RWPE1 (cell line): ENCODE results near the gene TCP11L2.
"Not testable (repeated sequence)": the region's sequence is repeated elsewhere in the genome, so short reads cannot be mapped to it uniquely, and the experiment has no call there.

Experiments
- CTCF ChIA-PET: fragments of 350-600 bp; sonication (Branson Sonifier 250); formaldehyde crosslinking; extraction: SDS; loops from one replicate; lab custom pipeline; 2021; lab: Yijun Ruan, JAX
- POLR2A ChIA-PET: fragments of 400-600 bp; formaldehyde crosslinking; extraction: SDS; loops from one replicate; lab custom pipeline; 2020; ENCODE audit warnings: antibody characterized with exemption; ENCODE audit not compliant: low non-redundant PET; lab: Yijun Ruan, JAX
- DNase-seq: peaks from one replicate; pipeline ENCODE4 v3.0.0; 2012; ENCODE audit warnings: low spot score
- H3K27ac ChIP-seq: fragments of 450-650 bp; 2 replicates; pipeline ENCODE4 v1.5.1; 2017
- CTCF ChIP-seq: fragments of 450-650 bp; conservative IDR thresholded peaks from 2 replicates; pipeline ENCODE4 v1.5.1; 2017; ENCODE audit warnings: low read depth, mild to moderate bottlenecking

TCP11L2 gene

GRCh38 chr12:106308121-106308520 is 5.6 kb downstream of the TCP11L2 start:
- POLR2A ChIA-PET = no interaction called here
- CTCF ChIA-PET = no interaction called here
- DNase-seq = no peak
- H3K27ac ChIP-seq = no peak overlapping the region
- TF ChIP-seq CTCF = no peak

DNA sequence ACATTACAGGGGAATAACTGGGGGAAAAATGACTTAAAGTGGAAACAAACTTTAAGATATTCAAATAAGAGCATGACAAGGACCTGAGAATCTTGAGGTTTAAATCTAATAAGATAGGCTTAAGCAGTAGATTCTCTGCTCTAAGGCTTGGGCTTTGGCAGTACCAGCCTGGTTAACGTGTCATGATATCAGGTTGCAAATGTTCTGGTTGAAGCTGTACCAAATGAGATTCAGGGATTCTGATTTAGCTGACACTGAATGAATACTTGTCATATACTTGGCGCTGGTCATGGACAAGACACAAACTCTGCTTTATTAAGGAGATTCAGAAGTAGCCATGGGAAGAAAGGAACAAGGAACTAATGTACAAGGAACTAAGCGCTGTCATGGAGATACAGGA is 6.1 kb downstream of the TCP11L2 start:
- no peak for TF ChIP-seq CTCF
- ChIA-PET POLR2A (no interaction called here), CTCF (no interaction called here)
- no peak overlapping the region for H3K27ac ChIP-seq
- DNase-seq = no peak

DNA sequence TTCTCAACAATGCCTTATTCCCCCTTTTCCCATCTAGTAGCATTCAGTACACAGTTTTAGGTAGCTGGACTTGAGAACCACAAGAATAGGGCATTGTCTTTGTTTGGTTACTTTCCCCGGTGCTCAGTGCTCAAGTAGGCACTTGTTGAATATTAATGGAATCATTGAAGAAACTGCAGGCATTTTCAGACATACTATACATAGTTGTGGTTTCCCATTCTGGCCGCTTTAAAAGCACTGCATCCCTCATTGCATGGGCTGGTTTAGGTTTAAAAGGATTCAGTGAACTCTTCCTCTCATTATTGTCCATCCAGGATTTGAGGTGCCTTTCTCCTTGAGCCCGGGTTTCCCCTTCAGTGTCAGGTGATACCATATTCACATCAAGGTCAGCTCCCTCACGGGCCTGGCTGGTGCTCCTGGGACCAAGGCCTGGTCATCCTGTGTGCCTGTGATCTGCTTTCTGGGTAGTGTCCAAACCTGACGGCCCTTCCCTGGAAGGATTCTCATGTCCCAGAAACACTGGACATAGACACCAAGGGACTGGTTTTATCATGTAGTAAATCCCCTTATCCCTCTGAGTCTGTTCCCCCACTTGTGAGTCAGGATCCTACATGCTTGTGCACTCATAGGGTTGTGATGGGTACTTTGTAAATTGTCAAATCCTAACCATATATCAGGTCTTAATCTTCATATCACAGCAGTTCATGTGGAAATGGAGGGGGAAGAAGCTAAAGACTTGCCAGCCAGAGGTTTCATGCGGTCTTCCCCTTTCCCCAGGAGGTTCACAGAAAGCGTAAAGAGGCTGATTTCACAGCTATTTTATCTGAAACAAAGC is 7.4 kb downstream of the TCP11L2 start:
- POLR2A ChIA-PET = no interaction called here
- peak; percentile 32 for DNase-seq
- H3K27ac ChIP-seq = peak overlapping the region; percentile 64
- no peak for TF ChIP-seq CTCF
- CTCF ChIA-PET = interaction anchor here (1.1 kb wide), 1 partner anchor 83 kb away, joined by 3 read pairs; no protein-coding TSS in a partner anchor

- ChIA-PET CTCF (interaction anchor here (0.7 to 1.1 kb wide), 2 partner anchors 84 to 1449 kb away, joined by 3 to 4 read pairs; no protein-coding TSS in a partner anchor), POLR2A (no interaction called here)
- TF ChIP-seq CTCF = no peak
- no peak overlapping the region for H3K27ac ChIP-seq
- DNase-seq = no peak
These were observed 8.2 kb downstream of the TCP11L2 start for GRCh38 chr12:106310687-106311086.

DNA sequence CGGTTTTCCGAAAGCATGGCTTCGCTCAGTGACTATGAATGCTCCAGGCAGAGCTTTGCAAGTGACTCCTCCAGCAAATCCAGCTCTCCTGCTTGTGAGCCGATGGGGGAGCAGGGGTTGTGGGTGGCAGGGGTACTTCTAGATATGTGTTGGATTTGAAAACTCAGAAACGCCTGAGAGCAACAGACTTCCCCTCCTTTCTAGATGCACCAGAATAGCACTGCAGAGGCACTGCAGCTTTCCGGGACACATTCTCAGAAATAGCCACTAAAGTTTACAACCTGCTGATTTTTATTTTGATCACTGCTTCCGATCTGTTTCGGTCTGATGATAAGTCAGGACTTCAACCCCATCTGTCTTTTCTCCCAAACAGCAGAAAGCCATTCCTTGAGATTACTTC is 8.6 kb downstream of the TCP11L2 start:
- POLR2A ChIA-PET = no interaction called here
- DNase-seq = no peak
- no peak overlapping the region for H3K27ac ChIP-seq
- CTCF ChIA-PET = interaction anchor here (0.7 kb wide), 1 partner anchor 1448 kb away, joined by 4 read pairs; no protein-coding TSS in a partner anchor
- no peak for TF ChIP-seq CTCF

DNA sequence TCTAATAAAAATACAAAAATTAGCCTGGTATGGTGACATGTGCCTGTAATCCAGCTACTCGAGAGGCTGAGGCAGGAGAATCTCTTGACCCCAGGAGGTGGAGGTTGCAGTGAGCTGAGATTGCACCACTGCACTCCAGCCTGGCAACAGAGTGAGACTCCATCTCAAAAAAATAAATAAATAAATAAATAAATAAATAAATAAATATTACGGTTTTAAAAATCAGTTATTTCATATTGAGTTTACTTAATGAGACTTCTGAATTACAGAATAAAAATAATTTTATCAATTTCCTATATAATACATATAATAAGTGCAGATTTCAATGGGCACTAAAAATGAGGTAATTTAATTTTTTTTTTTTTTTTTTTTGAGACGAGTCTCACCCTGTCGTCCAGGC is 10.9 kb downstream of the TCP11L2 start:
- POLR2A ChIA-PET, H3K27ac ChIP-seq, DNase-seq: not testable (repeated sequence)
- CTCF ChIA-PET = interaction anchor here (1.0 kb wide), 1 partner anchor 87 kb away, joined by 5 read pairs; no protein-coding TSS in a partner anchor

- DNase-seq = no peak
- POLR2A ChIA-PET = no interaction called here
- TF ChIP-seq CTCF = no peak
- CTCF ChIA-PET = interaction anchor here (0.6 to 0.7 kb wide), 3 partner anchors 27 to 263 kb away, joined by 3 to 7 read pairs (median 3); no protein-coding TSS in a partner anchor
- no peak overlapping the region for H3K27ac ChIP-seq
These were observed 13.0 kb downstream of the TCP11L2 start for GRCh38 chr12:106315523-106315922.
